Bone marrow (tissue), 2 donors: ENCODE results near the gene PCDHGA7.
"Not testable (repeated sequence)": the region's sequence is repeated elsewhere in the genome, so short reads cannot be mapped to it uniquely, and the experiment has no call there.

Source experiments
- DNase-seq, 2 donors: peaks; one replicate each; lab custom pipeline; 2025; lab: John Stamatoyannopoulos, UW

PCDHGA7 gene

DNA sequence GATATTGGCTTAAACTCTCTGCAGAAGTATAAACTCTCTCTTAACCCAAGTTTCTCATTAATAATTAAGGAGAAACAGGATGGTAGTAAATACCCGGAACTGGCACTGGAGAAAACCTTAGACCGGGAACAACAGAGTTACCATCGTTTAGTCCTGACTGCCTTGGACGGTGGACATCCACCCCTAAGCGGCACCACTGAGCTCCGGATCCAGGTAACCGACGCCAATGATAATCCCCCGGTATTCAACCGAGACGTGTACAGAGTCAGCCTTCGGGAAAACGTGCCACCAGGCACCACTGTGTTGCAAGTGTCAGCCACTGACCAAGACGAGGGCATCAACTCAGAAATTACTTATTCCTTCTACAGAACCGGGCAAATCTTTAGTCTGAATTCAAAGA lies 16.1 kb downstream of the PCDHGA7 start:
- no peak for DNase-seq

DNA sequence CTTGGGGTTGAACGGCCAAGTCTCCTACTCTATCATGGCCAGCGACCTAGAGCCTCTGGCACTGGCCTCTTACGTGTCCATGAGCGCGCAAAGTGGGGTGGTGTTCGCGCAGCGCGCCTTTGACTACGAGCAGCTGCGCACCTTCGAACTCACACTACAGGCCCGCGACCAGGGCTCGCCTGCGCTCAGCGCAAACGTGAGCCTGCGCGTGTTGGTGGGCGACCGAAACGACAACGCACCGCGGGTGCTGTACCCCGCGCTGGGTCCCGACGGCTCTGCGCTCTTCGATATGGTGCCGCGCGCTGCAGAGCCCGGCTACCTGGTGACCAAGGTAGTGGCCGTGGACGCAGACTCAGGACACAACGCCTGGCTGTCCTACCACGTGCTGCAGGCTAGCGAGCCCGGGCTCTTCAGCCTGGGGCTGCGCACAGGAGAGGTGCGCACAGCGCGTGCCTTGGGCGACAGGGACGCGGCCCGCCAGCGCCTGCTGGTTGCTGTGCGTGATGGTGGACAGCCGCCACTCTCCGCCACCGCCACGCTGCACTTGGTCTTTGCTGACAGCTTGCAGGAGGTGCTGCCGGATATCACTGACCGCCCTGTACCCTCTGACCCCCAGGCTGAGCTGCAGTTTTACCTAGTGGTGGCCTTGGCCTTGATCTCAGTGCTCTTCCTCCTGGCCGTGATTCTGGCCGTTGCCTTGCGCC lies 17.2 kb downstream of the PCDHGA7 start:
- DNase-seq = no peak

DNA sequence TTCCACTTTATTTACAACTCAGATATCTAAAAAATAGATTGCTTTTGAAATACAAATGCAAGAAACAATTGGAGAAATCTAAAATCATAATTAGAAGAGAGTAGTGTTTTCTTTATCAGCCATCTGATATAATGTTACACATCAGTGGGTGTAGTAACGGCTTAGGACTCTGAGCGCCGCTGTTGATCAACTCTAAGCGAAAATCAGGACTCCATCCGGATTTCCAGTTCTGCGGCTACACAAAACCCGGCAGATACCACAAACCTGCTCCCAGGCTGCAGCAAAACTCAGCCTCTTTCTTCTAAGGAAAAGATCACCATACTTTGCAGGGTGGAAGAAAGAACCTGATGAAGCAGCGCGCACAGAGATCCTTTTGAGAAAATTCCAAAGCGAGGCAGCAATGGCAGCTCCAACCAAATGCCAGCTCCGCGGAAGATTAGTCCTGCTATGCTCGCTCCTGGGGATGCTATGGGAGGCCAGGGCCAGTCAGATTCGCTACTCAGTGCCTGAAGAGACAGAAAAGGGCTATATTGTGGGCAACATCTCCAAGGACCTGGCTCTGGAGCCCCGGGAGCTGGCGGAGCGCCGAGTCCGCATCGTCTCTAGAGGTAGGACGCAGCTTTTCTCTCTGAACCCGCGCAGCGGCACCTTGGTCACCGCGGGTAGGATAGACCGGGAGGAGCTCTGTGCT lies 20.2 kb downstream of the PCDHGA7 start, which contains the start of gene PCDHGA9:
Gene PCDHGA9, plus strand, starts transcription at position 226 of the 691 bp plus-strand sequence. Its CDS starts 175 bp downstream, at position 401.
- no peak for DNase-seq

GRCh38 chr5:141403387-141403786 lies 20.8 kb downstream of the PCDHGA7 start:
- DNase-seq = no peak

DNA sequence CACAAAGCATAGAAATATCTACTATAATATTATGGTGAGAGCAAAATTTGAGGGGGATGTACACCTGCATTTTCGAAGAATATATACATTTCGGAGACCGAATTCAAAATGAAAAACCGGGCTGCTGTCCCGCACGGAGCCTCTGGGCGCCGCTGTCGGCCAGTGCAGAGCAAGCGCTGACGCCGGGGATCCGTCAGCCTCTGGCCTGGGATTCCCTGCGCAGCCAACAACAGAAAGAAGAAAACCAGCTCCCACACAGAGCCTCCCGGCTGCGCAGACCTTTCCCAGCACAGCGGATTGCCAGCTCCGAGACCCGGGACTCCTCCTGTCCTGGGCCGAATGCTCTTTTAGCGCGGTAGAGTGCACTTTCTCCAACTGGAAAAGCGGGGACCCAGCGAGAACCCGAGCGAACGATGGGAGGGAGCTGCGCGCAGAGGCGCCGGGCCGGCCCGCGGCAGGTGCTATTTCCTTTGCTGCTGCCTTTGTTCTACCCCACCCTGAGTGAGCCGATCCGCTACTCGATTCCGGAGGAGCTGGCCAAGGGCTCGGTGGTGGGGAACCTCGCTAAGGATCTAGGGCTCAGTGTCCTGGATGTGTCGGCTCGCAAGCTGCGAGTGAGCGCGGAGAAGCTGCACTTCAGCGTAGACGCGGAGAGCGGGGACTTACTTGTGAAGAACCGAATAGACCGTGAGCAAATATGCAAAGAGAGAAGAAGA lies 25.4 kb downstream of the PCDHGA7 start, which contains the start of gene PCDHGB6:
Gene PCDHGB6, plus strand, starts transcription at position 232 of the 716 bp plus-strand sequence. Its CDS starts 182 bp downstream, at position 414.
- DNase-seq = not testable (repeated sequence)

- no peak for DNase-seq
These were observed 27.2 kb downstream of the PCDHGA7 start for GRCh38 chr5:141409598-141410306.

- no peak for DNase-seq
These were observed 29.0 kb downstream of the PCDHGA7 start for GRCh38 chr5:141411575-141411974.

DNA sequence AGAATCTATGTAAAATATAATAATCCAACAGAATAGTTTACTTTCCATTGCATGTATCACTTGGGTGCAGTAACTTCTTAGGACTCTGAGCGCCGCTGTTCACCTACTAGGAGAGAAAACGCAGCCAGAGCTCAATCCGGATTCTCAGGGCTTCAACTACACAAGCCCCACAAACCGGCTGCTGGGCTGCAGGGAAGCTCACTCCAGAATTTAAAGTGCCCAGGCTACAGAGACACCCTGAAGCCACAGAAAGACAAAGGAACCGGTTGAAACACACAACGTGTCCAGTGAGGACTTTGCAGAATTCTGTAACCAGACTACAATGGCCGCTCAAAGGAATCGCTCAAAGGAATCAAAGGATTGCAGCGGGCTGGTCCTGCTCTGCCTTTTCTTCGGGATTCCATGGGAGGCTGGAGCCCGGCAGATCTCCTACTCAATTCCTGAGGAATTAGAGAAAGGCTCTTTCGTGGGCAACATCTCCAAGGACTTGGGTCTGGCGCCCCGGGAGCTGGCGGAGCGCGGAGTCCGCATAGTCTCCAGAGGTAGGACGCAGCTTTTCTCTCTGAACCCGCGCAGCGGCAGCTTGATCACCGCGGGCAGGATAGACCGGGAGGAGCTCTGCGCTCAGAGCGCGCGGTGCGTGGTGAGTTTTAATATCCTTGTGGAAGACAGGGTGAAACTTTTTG lies 30.5 kb downstream of the PCDHGA7 start, which contains the start of gene PCDHGA10:
Gene PCDHGA10, plus strand, starts transcription at position 134 of the 686 bp plus-strand sequence. Its CDS starts 189 bp downstream, at position 323.
- peak; percentile 48 to 49 for DNase-seq

- DNase-seq = no peak
These were observed 31.1 kb downstream of the PCDHGA7 start for GRCh38 chr5:141413540-141414069.

DNA sequence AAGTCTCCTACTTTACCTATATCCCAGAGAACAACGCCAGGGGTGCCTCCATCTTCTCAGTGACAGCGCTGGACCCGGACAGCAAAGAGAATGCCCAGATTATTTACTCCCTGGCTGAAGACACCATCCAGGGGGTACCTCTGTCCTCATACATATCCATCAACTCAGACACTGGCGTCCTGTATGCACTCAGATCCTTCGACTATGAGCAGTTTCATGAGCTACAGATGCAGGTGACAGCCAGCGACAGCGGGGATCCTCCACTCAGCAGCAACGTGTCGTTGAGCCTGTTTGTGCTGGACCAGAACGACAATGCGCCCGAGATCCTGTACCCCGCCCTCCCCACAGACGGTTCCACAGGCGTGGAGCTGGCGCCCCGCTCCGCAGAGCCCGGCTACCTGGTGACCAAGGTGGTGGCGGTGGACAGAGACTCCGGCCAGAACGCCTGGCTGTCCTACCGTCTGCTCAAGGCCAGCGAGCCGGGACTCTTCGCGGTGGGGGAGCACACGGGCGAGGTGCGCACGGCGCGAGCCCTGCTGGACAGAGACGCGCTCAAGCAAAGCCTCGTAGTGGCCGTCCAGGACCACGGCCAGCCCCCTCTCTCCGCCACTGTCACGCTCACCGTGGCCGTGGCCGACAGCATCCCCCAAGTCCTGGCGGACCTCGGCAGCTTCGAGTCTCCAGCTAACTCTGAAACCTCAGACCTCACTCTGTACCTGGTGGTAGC lies 32.2 kb downstream of the PCDHGA7 start:
- DNase-seq = not testable (repeated sequence)

DNA sequence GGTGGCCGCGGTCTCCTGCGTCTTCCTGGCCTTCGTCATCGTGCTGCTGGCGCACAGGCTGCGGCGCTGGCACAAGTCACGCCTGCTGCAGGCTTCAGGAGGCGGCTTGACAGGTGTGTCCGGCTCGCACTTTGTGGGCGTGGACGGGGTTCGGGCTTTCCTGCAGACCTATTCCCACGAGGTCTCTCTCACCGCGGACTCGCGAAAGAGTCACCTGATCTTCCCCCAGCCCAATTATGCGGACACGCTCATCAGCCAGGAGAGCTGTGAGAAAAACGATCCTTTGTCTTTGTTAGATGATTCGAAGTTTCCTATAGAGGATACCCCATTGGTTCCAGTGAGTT lies 32.7 kb downstream of the PCDHGA7 start:
- not testable (repeated sequence) for DNase-seq

DNA sequence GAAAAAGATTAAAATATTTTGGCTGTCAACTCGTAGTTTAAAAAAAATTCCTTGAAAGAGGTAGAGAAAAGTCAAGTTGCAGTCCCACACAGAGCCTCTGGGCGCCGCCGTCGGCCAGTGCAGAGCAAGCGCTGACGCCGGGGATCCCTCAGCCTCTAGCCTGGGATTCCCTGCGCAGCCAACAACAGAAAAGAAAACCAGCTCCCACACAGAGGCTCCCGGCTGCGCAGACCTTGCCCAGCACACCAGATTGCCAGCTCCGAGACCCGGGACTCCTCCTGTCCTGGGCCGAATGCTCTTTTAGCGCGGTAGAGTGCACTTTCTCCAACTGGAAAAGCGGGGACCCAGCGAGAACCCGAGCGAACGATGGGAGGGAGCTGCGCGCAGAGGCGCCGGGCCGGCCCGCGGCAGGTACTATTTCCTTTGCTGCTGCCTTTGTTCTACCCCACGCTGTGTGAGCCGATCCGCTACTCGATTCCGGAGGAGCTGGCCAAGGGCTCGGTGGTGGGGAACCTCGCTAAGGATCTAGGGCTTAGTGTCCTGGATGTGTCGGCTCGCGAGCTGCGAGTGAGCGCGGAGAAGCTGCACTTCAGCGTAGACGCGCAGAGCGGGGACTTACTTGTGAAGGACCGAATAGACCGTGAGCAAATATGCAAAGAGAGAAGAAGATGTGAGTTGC lies 35.1 kb downstream of the PCDHGA7 start, which contains the start of gene PCDHGB7:
Gene PCDHGB7, plus strand, starts transcription at position 184 of the 679 bp plus-strand sequence. Its CDS starts 183 bp downstream, at position 367.
- DNase-seq = peak in 1 of 2 donors; percentile 38

DNA sequence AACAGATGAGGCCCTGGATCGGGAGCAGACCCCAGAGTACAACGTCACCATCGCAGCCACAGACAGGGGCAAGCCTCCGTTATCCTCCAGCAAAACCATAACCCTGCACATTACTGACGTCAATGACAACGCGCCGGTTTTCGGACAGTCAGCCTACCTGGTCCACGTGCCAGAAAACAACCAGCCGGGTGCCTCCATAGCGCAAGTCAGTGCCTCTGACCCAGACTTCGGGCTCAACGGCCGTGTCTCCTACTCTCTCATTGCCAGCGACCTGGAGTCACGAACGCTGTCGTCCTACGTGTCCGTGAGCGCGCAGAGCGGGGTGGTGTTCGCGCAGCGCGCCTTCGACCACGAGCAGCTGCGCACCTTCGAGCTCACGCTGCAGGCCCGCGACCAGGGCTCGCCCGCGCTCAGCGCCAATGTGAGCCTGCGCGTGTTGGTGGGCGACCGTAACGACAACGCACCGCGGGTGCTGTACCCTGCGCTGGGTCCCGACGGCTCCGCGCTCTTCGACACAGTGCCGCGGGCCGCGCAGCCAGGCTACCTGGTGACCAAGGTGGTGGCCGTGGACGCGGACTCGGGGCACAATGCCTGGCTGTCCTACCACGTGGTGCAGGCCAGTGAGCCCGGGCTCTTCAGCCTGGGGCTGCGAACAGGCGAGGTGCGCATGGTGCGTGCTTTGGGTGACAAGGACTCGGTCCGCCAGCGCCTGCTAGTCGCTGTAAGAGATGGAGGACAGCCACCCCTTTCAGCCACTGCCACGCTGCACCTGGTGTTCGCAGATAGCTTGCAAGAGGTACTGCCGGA lies 36.7 kb downstream of the PCDHGA7 start:
- no peak for DNase-seq

DNA sequence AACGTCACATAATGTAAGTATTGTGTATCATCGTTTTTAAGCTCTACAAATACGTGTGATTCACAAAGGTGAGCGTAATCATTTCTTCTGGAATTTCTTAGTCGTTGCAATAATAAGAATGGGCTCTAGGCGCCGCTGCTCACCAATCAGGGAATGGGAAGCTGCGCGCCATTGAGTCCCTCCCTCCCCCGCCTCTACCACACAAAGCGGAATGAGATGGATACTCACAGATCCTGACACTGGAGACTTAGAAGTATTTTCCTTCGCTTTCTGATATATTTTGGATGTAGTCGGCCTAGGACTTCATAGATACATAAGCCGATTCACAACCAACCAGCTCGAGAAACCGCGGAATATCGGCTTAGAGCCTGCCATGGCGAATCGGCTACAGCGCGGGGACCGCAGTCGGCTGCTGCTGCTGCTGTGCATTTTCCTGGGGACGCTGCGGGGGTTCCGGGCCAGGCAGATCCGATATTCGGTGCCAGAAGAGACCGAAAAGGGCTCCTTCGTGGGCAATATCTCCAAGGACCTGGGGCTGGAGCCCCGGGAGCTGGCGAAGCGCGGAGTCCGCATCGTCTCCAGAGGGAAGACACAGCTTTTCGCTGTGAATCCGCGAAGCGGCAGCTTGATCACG lies 38.4 kb downstream of the PCDHGA7 start, which contains the start of gene PCDHGA11:
Gene PCDHGA11, plus strand, starts transcription at position 197 of the 634 bp plus-strand sequence. Its CDS starts 177 bp downstream, at position 374.
- DNase-seq = peak in 1 of 2 donors; percentile 25

DNA sequence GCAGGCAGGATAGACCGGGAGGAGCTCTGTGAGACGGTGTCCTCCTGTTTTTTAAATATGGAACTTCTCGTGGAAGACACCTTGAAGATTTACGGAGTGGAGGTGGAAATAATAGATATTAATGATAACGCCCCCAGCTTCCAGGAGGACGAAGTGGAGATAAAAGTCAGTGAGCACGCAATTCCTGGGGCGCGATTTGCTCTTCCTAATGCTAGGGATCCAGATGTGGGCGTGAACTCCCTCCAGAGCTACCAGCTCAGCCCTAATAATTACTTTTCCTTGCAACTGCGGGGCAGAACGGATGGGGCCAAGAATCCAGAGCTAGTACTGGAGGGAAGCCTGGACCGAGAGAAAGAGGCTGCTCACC lies 38.9 kb downstream of the PCDHGA7 start:
- DNase-seq = no peak

- DNase-seq = no peak
These were observed 40.3 kb downstream of the PCDHGA7 start for GRCh38 chr5:141422742-141423291.

DNA sequence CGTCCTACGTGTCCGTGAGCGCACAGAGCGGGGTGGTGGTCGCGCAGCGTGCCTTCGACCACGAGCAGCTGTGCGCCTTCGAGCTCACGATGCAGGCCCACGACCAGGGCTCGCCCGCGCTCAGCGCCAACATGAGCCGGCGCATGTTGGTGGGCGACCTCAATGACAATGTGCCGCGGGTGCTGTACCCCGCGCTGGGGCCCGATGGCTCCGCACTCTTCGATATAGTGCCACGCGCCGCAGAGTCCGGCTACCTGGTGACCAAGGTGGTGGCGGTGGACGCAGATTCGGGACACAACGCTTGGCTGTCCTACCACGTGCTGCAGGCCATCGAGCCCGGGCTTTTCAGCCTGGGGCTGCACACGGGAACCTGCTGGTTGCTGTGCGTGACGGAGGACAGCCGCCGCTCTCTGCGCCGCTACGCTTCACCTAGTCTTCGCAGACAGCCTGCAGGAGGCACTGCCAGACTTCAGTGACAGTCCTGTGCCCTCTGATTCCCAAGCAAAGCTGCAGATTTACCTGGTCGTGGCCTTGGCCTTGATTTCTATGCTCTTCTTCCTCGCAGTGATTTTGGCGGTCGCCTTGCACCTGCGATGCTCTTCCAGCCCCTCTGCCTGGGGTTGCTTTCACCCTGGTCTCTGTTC lies 45.4 kb downstream of the PCDHGA7 start:
- DNase-seq = no peak
